ENCODE data around the gene TOP1. TPM values are rescaled to one million over a fixed set of nuclear protein-coding genes. Genes with fewer than 3 reads are reported as not detected.

The TOP1 gene
- total and polyA plus RNA-seq, 2 of the 4 experiments (the other 2 are of a cell fraction), result 14.0 to 21.5 TPM

- Histone ChIP-seq H3K56ac (ENCODE audit: extremely low read depth, insufficient read depth, low read length) (no peak overlapping the region), H2BK15ac (ENCODE audit: low read depth, low read length) (no peak overlapping the region; the same call in 2 of the 3 replicates), H3K79me1 (ENCODE audit: low read depth in 1 of 2, low read length in 2 of 2) (peaks cover 2 to 36% of the 10 kb centered on the region in 2 experiments; a peak in 2 of 4 replicates), H3K4me2 (ENCODE audit: low read depth, low read length) (peak overlapping the region; percentile 95), H3K18ac (ENCODE audit: low read depth, low read length) (no peak overlapping the region), H3K14ac (replicated peaks; ENCODE audit: low read depth, low read length) (peak overlapping the region; percentile 10; the same call in 1 of the 2 replicates), H3K4ac (ENCODE audit: low read depth, low read length) (no peak overlapping the region; the same call in 1 of the 2 replicates), H2AFZ (replicated peaks; ENCODE audit: low read length, poor library complexity) (no peak overlapping the region), H2BK20ac (ENCODE audit: low read depth, low read length) (no peak overlapping the region), H3K9me3 (ENCODE audit: control insufficient read depth, insufficient read depth, low read length) (no peaks in the 10 kb centered on the region), H2BK120ac (ENCODE audit: low read depth, low read length) (no peak overlapping the region), H2BK5ac (ENCODE audit: low read depth, low read length, poor library complexity, severe bottlenecking) (peak overlapping the region; percentile 96), H4K8ac (ENCODE audit: low read depth in 2 of 2, low read length in 2 of 2) (no peak overlapping the region), H3K36me3 (ENCODE audit: control insufficient read depth, insufficient read depth, low read length) (peaks cover 3% of the 10 kb centered on the region), H2AK9ac (replicated peaks; ENCODE audit: low read depth, low read length, poor library complexity) (no peak overlapping the region), H4K5ac (ENCODE audit: low read depth, low read length) (no peak overlapping the region), H2AK5ac (ENCODE audit: low read depth, low read length) (no peak overlapping the region), H3K27me3 (ENCODE audit: control insufficient read depth, insufficient read depth, low read length) (no peaks in the 10 kb centered on the region), H4K91ac (ENCODE audit: insufficient read depth, low read depth, low read length) (no peak overlapping the region), H3K9me1 (ENCODE audit: insufficient read depth, low read length) (peaks cover 12% of the 10 kb centered on the region), H3K9ac (ENCODE audit: low read depth, low read length) (peak overlapping the region; percentile 44; the same call in 1 of the 2 replicates), H4K20me1 (ENCODE audit: insufficient read depth, low read length) (peaks cover 65% of the 10 kb centered on the region), H3K27ac (ENCODE audit: insufficient read depth, low read length) (peak overlapping the region; percentile 65; the same call in 1 of the 2 replicates), H3K4me1 (ENCODE audit: control insufficient read depth, insufficient read depth, low read length) (peaks cover 14% of the 10 kb centered on the region), H3K23ac (ENCODE audit: low read depth, low read length) (peak overlapping the region; percentile 61), H3K4me3 (ENCODE audit: insufficient read depth, low read depth, low read length) (peak overlapping the region; percentile 76)
- in situ Hi-C loops (cut with MboI; ENCODE audit: low sequenced_read_pairs), result no loop called here
- TF ChIP-seq NFE2L2 (IDR thresholded peaks at IDR 0.05; ENCODE audit: low read depth, low read length) (no peak), MXI1 (IDR thresholded peaks at IDR 0.05; ENCODE audit: borderline replicate concordance, low read depth, low read length) (no peak), FOS (IDR thresholded peaks at IDR 0.05; ENCODE audit: low read depth, low read length) (no peak), RFX5 (IDR thresholded peaks at IDR 0.05; ENCODE audit: low read depth, low read length) (no peak), MAFK (IDR thresholded peaks at IDR 0.05; ENCODE audit: low read depth, low read length) (no peak), CHD1 (IDR thresholded peaks at IDR 0.05; ENCODE audit: low read depth, low read length) (no peak), BHLHE40 (IDR thresholded peaks at IDR 0.05; ENCODE audit: low read depth, low read length) (no peak), CEBPB (IDR thresholded peaks at IDR 0.05; ENCODE audit: low read depth, low read length) (no peak), RCOR1 (IDR thresholded peaks at IDR 0.05; ENCODE audit: insufficient replicate concordance, low read length) (no peak), MAZ (IDR thresholded peaks at IDR 0.05; ENCODE audit: borderline replicate concordance, low read depth, low read length) (no peak), POLR2A (IDR thresholded peaks at IDR 0.05; ENCODE audit: low read depth, low read length) (no peak), RAD21 (IDR thresholded peaks at IDR 0.05; ENCODE audit: low read length) (no peak)
- TF ChIP-seq, protein P1, sequence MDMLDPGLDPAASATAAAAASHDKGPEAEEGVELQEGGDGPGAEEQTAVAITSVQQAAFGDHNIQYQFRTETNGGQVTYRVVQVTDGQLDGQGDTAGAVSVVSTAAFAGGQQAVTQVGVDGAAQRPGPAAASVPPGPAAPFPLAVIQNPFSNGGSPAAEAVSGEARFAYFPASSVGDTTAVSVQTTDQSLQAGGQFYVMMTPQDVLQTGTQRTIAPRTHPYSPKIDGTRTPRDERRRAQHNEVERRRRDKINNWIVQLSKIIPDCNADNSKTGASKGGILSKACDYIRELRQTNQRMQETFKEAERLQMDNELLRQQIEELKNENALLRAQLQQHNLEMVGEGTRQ (IDR thresholded peaks at IDR 0.05; ENCODE audit: low read depth, low read length), result no peak
- TF ChIP-seq, protein P2, sequence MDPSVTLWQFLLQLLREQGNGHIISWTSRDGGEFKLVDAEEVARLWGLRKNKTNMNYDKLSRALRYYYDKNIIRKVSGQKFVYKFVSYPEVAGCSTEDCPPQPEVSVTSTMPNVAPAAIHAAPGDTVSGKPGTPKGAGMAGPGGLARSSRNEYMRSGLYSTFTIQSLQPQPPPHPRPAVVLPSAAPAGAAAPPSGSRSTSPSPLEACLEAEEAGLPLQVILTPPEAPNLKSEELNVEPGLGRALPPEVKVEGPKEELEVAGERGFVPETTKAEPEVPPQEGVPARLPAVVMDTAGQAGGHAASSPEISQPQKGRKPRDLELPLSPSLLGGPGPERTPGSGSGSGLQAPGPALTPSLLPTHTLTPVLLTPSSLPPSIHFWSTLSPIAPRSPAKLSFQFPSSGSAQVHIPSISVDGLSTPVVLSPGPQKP (IDR thresholded peaks at IDR 0.05; ENCODE audit: borderline replicate concordance, low read depth, low read length), result no peak
- TF ChIP-seq, protein P3, sequence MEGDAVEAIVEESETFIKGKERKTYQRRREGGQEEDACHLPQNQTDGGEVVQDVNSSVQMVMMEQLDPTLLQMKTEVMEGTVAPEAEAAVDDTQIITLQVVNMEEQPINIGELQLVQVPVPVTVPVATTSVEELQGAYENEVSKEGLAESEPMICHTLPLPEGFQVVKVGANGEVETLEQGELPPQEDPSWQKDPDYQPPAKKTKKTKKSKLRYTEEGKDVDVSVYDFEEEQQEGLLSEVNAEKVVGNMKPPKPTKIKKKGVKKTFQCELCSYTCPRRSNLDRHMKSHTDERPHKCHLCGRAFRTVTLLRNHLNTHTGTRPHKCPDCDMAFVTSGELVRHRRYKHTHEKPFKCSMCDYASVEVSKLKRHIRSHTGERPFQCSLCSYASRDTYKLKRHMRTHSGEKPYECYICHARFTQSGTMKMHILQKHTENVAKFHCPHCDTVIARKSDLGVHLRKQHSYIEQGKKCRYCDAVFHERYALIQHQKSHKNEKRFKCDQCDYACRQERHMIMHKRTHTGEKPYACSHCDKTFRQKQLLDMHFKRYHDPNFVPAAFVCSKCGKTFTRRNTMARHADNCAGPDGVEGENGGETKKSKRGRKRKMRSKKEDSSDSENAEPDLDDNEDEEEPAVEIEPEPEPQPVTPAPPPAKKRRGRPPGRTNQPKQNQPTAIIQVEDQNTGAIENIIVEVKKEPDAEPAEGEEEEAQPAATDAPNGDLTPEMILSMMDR (conservative IDR thresholded peaks at IDR 0.05; ENCODE audit: low read depth, low read length), result no peak
- ATAC-seq (ENCODE audit: low read depth) (no peak), DNase-seq (no peak)
- CTCF ChIA-PET, result interaction anchor here (0.9 to 1.9 kb wide), 4 partner anchors 13 to 47 kb away, joined by 3 to 9 read pairs (median 4); no protein-coding TSS in a partner anchor
- intact Hi-C loops (cut with micrococcal nuclease), result loop anchor here (2.0 kb wide), 2 partner anchors 18 to 48 kb away; no protein-coding TSS in a partner anchor
- BruUV-seq (replicated peaks), result no TSS peak
- dilution Hi-C loops (cut with HindIII; ENCODE audit: low sequenced_read_pairs, unreplicated experiment), result no loop called here
- no CpG with 5 or more reads among the region's 2 CpGs for WGBS, 2 experiments (ENCODE audit: extremely low coverage in 2 of 2, insufficient read length in 1 of 2)
- POLR2A ChIA-PET (ENCODE audit: unreplicated experiment), result no interaction called here
These were observed 2.6 kb downstream of the TOP1 start for GRCh38 chr20:41031243-41031619.
